GM18867 (cell line): ENCODE results near the gene GNG11.
A peak's percentile ranks its signal among the peaks of the same experiment; 100 is the strongest.
"Not testable (repeated sequence)": the region's sequence is repeated elsewhere in the genome, so short reads cannot be mapped to it uniquely, and the experiment has no call there.

Source experiments
- ATAC-seq: cut with Tn5 transposase; IDR thresholded peaks from one replicate; pipeline ENCODE4 v1.9.1; 2021; ENCODE audit warnings: mild to moderate bottlenecking, moderate library complexity; ENCODE audit not compliant: unreplicated experiment

Gene GNG11

DNA sequence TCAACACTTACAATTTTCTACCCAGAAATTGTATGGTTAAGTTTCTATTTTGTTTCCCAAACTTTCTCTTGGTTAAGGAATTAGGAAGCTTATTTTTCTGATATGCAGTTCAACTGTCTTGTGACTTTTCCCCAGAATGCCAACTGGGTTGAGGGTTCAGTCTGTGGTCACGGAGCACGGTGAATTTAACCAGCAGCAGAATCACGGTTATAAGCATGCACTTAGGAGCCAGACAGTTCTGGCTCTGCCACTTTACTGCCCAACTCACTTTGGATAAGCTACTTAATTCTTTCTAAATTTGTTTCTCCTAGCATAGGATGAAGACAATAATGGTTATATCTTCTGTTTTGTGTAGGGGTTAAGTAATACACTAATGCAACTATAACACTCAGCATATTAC, 10.3 kb upstream of the GNG11 start:
- ATAC-seq, result not testable (repeated sequence)

DNA sequence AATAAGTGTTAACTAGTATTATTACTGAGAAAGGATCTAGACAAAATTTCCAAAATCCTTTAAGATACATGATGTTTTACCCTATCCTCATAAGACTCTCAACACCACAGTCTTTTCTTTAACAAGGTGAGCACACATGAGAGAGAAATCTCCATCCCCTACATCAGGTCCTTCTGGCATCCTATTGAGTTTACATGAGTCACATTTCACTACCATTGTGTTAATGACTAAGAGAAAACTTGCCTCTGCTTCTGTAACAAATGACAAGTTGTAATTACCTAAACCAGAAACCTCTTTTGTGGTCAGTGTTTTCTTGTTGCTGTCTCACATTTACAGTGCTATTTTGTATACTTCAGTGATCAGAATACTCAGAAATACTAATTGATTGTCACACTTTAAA, 9.9 kb upstream of the GNG11 start:
- ATAC-seq, result peak; percentile 74

DNA sequence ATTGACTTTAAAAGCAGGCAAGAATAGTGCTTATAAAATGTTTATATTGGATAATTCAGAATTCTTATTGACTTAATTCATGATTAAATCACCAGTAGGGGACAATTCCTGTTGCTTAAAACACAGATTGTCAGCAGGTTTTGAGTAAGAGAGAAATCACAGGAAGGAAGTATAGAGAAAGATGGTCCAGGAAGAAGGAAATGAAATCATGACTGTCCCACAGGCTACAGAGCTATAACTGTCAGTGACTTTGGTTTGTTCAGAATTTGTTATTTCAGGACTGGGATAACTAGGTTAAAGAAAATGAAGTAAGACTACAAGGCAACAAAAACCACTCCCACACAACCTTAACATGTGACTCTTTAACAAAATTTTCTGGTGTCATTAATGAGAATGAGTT, 8.3 kb upstream of the GNG11 start:
- ATAC-seq, result no peak

DNA sequence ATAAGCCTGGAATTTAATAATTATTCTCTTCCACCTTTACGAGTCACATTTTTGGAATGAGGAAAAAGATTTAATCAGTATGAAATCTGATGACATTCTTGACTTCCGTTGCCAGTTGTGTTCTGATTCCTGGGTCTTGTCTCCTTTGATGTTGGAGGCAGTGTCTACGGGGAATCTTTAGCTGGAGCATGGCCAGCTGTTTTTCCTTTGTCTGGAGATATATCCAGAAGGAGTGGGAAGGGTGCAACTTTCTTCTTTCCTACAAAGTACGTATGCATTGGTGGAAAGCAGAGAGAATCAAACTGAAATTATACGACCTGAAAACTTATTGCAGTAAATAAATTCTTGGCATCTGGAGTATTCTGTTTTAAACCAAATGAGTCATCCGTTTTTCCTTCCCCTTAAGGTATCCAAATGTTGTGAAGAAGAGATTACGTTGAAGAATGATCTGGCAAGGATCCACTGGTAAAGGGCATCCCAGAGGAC, 6.9 kb upstream of the GNG11 start:
- ATAC-seq, result no peak

DNA sequence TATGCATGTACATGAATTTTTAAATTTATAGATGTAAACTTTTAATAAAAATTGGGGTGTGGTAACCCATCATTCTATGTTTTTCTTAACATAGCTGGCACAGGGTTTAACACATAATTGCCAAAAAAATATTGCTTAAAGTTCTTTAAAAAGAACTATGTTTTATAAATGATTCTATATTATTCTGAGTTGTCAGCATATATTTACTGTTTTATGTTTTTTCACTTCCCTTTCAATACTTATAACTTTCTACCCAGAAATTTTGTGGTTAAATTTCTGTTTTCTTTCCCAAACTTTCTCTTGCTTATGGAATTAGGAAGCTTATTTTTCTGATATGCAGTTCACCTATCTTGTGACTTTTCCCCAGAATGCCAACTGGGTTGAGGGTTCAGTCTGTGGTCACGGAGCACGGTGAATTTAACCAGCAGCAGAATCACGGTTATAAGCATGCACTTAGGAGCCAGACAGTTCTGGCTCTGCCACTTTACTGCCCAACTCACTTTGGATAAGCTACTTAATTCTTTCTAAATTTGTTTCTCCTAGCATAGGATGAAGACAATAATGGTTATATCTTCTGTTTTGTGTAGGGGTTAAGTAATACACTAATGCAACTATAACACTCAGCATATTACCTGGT, 6.2 kb upstream of the GNG11 start:
- not testable (repeated sequence) for ATAC-seq

DNA sequence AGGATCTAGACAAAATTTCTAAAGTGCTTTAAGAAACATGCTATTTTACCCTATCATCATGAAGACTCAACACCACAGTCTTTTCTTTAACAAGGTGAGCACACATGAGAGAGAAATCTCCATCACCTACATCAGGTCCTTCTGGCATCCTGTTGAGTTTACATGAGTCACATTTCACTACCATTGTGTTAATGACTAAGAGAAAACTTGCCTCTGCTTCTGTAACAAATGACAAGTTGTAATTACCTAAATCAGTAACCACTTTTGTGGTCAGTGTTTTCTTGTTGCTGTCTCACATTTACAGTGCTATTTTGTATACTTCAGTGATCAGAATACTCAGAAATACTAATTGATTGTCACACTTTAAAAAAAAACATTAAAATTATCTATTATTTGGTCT, 5.6 kb upstream of the GNG11 start:
- peak; percentile 70 for ATAC-seq

DNA sequence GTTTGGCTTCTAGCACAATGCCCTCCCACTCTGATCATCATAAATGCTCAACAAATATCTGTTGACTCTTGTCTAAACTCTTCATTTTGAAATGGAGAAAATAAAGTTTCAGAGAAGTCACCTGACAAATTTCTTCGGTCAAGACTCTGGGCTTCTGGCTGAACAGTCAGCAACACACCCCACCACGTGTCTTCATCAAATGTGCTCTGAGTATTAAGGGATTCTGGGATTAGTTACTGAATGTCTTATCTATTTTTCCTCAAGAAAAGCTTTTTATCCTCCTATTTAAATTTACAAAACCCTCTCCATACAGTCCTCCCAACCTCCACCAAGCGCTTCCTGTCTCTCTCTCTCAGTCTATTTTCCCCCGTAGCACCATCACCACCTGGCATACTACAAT, 5.2 kb upstream of the GNG11 start:
- ATAC-seq, result peak; percentile 18

DNA sequence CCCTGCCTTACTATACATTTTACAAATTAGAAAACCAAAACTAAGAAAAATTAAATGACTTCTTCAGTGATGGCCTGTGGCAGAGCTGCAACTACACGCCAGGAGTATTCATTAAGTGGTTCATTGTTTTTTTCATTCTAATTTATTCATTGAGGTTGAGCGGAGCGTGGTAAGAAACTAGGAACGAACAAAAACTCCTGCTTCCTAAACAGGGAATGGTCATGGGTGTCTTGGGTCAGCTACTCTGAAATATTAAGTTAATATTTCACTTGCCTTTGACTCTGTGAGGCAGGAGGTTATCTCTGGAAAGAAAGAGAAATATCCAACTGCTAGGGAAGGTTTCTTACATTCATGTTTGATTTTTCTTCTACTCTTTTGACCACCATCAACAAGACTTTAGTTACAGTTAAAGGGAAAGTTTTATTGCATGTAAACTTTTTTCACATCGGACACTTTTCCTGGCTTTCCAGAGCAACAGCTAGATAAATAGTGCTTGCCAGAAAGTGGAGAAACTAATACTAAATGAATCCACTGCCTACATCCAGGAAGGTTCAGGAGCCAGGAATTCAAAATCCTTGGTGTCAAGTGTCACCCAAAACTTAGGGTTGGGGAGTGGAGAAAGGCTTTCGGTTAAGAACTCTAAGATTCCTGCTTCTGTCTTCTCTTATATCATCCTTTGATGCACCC, 896 bp upstream of the GNG11 start:
- ATAC-seq, result no peak

DNA sequence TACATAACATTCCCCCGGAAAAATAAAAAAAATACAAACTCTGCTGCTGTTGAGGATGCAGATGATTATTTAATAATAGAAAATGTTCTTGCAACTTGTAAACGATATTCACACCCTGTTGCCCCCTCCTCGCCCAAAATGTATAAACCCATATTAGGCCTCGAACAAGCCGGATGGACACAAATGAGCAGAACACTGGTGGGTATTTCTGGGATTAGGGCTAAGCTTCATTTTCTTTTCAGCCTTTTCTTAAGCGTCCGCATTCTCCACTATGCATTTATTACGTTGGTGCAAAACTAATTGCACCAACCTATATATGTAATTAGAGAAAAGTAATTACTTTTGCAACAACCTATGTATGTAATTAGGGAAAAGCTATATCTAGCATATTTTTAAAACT, 349 bp upstream of the GNG11 start:
- no peak for ATAC-seq

DNA sequence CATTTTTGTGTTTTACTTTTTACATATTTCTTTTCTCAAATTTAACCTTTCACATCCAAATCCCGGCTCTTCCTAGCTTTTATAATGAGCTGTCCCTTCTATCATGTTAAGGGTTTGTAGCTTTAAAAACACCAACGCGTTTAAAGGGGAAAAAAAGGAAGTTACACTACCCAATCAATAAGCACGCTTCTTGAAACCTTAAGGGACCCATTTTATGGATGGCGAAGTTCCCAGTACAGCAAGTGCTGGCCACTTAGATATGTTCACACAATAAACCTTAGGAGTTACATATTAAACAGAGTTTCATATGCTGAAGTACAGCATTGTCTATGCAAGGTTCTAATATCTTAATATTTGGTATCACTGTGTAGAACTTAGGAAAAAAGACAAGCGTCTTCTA, 1.8 kb downstream of the GNG11 start:
- no peak for ATAC-seq

DNA sequence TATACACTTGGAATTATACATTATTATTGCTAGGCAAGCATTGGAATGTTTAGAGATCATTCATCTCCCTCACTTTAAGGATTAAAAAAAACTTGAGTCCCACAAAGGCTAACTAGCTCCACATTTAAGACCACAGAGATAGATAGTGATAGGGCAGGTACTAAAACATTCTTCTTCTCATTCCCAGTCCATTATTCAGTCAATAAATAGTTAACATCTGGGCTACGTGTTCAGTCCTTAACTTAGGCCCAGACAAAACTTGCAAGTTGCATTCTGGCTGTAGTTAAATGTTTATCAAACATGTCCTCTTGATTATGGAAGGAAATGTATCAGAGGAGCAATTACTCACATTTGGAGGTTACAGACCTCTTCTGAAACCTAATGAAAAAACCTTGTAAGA, 2.4 kb downstream of the GNG11 start:
- ATAC-seq, result no peak

DNA sequence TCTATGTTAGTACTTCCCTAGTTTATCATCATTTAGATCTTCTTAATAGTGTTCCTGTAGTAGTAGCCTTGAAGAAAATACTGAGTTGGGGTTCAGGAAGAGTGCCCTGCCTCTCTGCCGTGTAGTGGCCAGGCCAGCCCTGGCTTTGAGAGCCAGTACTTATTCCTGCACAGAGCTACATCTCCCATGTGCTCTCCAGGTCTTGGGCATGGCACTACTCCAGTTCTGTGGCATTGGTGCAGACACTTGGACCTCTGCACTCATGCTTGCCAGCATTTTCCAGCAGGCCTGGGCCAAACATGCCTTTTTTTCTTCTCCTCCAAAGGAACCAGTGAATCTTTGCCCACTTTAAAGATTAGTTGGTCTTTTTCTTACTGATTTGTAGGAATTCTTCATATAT, 5.3 kb downstream of the GNG11 start:
- no peak for ATAC-seq

DNA sequence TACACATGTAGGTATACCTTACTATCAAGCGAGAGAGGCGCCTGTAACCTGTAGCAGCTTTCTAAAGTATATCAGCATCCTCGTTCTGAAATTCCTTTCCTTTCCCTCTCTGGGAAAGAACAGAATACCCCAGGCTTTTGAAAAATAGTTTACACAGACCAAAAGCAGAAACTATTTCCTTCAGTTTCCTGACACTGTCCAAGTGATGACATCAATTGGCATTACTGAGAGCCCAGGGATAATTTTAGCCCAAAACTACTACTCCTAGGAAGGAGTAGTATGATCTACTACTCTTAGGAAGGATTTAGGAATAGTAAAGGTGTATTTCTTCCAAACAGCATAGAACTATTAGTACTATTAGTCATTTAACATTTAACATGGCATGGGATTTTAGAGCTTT, 6.0 kb downstream of the GNG11 start:
- ATAC-seq, result no peak

DNA sequence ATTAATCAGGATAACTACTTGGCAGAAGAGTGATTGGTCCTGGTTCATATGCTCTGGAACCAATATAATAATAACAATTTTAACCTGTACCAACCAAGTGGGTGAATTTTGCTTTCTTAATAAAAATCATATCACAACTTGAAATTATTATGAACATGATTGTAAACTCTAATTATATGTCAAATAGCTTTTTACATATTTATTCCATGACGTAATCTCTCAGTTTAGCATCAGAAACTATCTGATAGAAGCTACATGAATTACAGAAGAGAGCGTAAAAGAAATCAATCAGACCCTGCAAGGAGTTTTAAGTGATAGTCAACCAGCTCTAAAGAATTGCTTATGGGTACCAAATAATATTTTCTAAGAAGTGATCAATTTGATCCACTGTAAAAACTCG, 10.1 kb downstream of the GNG11 start:
- no peak for ATAC-seq

DNA sequence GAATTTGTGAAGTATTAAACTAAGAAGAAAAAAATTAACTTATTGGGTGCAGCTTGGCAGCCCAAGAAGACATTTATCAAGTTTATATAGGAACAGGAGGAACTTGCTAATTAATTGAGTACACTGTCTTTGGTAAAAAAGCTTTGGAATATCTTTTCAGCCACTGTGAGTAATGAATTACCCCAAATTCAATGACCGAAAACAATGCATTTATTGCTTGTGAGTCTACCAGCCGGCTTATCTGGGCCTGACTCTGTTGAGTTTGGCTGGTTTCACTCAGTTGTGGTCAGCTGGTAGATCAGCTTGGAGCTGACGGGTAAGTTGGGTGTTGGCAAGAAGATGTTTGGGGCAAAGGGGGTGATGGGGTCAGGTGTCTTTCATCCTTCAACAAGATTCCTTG, 11.6 kb downstream of the GNG11 start:
- ATAC-seq, result no peak

DNA sequence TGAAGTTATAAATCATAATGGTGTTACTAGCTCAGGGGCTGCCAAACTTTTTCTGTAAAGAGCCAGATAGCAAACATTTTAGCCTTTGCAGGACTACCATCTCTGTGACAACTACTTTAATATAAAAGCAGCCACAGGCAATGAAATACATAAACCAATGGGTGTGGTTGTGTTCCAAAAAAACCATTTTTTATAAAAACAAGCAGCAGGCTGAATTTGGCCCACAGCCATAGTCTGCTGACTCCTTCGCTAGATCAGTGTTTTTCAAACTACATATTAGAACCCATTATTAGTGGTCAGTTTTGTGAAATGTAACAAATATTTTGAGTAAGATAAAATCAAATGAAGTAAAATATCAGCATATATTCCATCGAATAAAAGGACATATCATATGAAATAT, 13.6 kb downstream of the GNG11 start:
- ATAC-seq, result no peak

DNA sequence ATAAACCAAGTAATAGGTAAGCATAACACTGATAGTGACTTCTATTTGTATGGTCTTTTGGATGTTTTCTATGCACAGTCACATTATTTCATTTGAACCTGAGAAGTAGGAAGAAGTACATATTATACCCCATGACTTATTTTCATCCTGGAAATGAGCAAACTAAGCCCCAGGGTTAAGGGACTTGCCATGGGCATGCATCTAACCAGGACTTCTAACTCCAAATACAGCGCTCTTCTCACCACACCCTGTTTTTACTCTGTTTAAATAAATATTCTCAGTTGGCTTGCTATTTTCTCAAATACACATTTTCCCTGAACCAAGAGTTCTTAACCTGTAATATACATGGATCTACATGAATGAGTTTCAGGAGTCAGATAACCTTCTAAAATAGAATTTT, 16.3 kb downstream of the GNG11 start:
- ATAC-seq, result no peak

DNA sequence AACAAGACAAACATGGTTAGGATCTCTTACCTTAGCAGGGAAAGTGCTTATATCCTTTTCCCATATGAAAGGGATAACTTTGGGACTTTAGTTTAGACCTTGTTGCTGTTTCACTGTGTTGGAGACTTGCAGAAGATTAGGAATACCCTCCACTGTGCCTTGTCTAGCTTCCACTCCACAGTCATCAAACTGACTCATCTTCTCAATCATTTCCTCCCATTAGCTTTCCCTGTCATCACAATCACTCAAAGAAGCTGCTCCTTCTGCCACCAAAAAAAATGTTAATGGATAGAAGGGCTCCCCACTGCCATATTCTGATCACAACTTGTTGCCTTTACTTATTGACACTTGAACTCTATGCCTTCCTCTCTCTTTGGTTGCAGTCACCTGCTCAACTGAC, 16.8 kb downstream of the GNG11 start:
- ATAC-seq, result no peak

DNA sequence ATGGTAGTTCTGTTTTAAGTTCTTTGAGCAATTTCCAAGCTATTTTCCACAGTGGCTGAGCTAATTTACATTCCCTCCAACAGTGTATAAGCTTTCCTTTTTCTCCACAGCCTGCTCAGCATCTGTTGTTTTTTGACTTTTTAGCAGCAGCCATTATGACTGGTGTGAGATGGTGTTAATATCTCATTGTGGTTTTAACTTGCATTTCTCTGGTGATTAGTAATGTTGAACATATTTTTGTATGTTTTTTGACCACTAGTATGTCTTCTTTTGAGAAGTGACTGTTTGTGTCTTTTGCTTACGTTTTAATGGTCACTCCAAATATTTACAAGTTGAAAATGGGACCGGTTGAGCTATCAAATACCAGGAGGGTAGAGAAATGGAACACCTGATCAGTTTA, 20.4 kb downstream of the GNG11 start:
- ATAC-seq, result no peak

DNA sequence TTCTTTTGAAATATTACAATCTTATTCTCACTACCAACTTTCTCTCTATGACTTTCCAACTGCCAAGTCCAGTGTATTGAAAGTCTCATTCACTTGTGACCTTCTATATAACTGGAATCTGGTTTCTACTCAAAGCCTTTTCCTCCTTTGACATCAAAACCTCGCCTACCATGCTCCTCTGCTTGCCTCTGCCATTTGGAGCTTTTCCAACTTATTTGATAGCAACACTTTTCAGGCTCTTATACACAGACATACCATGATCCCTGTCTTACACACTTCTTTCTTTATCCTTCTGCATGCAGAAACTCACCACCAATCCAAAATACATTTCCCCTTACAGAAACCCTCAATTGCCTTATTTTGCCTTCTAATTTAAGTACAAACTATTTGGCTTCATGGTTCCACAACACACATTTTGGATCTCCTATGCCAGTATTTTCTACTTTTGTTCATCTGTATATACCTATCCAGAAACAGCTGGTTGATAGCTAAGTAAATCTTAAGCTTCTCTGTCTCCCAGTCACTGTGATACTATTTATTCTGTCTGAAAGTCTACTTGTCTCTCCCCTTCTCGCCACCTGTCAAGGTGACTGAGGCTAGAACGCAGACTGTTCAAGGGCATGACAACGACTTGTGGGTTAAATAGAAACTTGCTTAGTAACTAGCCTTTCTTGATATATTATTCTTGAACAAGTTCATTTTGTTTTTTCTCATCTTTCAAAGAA, 22.4 kb downstream of the GNG11 start:
- peak; percentile 52 for ATAC-seq

DNA sequence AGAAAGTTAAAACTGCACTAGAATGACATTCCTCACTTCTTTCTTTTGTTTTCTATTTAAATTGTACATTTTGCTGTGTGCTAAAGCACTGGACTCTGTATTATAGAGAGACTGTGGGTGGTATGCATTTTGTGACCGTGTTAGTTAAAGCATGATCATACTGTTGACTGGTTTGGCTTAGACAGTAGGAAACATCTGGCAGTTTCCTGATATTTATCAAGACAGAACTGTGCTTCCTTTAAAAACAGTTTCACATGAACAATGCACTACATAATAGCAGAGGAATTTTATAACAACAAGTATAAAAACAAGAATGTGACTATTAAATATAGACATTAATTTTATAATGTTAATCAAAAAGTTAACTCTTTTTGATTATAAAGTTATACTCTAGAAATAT, 23.1 kb downstream of the GNG11 start:
- no peak for ATAC-seq

DNA sequence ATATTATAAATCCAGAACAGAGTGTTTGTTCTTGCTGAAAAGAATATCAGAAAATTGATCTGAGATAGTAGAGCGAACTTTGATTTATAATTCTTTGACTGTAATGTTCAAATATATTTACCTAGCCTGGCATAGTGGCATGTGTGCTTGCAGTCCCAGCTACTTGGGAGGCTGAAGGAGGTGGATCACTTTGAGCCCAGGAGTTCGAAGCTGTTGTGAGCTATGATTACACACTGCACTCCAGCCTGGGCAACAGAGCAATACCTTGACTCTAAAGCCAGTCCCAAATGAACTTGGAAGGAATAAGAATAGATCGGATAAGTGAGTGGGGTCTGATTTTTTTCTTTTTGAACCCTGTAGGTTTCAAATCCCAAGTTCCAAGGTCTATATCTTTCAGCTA, 23.5 kb downstream of the GNG11 start:
- ATAC-seq, result no peak
